ENCODE data around the gene DAZAP1. TPM values are rescaled to one million over a fixed set of nuclear protein-coding genes. Genes with fewer than 3 reads are reported as not detected.

DAZAP1 gene
- total RNA-seq, 4 donors from 2014 or later = 28.6 to 60.5 (median 48.2) TPM

DNA sequence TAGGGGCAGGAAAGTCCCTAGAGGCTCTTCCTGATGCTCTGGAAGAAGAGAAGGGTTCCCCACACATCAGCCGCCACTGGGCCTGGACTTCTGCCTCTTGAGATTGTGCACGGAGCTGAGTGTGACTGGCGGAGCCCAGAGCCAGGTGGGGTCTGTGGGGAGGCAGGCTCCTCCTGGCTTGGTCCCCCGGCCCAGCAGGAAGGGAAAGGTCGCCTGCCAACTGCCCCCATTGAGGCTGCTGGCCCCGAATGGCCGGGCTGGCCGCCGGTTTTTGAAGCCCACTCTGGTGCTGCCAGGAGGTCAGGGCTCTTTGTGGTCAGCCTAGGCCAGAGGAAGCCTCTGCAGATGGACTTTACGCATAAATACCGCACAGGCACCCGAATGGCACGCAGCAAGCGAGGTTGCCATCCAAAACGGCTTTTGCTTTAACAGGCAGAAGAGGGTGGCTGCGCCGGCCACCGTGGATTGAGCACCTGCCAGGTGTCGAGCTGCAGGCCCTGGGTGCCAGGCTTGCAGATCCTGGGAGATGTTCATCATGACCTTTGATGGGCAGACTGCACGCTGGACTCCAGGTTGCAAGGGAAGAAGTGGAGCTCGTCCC lies 5.0 kb downstream of the DAZAP1 start:
- no peak overlapping the region for H3K4me3 ChIP-seq (ENCODE audit: low read depth, poor library complexity, severe bottlenecking)
- intact Hi-C loops (cut with DNase I; ENCODE audit: low total_unique reads) = no loop called here
- DNase-seq (ENCODE audit: low spot score in 2 of 2) = no peak
- TF ChIP-seq CTCF (IDR thresholded peaks at IDR 0.05) = no peak
- TF ChIP-seq POLR2A (IDR thresholded peaks at IDR 0.05) = no peak
- WGBS, 2 donors = 72 to 75% methylated on average over 12 to 19 of the region's 21 CpGs

DNA sequence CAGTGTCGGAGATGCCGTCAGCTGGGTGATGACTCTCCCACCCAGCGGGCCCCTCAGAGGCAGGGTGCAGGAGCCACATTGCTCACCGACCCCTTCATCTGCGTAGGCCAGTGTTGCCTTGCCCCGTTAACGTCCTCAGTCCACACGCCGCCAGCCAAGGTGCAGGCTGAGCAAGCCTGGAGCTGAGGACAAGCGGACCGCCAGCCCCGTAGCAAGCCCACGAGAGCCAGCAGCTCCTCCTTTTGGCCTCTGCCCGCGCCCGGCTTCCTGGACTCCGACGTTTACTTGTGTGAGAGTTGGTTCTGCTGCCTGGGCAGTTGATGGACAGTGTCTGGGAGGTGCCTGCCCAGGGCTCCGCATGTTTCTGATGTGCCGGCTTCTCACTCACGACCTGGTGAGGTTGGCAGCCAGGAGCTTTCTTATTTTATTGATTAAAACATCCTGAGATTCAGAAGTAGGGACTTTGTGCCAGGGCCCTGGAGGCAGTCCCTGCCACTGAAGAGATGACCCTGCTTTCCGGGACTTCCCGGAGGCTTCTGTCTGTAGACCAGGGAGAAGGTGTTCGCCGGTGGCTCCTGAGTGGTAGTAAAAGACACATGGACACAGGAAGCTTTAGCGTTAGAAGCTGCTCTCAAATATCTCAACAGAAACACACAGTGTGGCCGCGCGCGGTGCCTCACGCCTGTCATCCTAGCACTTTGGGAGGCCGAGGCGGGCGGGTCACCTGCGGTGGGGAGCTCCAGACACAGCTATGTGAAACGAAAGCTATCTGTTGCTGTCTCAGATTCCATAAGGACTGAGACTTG lies 5.8 kb downstream of the DAZAP1 start:
- WGBS, 2 donors = 79 to 85% methylated on average over 36 of the region's 36 CpGs
- no peak overlapping the region for H3K4me3 ChIP-seq (ENCODE audit: low read depth, poor library complexity, severe bottlenecking)
- DNase-seq (ENCODE audit: low spot score in 2 of 2) = no peak

GRCh38 chr19:1416014-1416841 lies 8.8 kb downstream of the DAZAP1 start:
- intact Hi-C loops (cut with DNase I; ENCODE audit: low total_unique reads) = no loop called here
- no peak for DNase-seq (ENCODE audit: low spot score in 2 of 2)
- TF ChIP-seq POLR2A (IDR thresholded peaks at IDR 0.05) = no peak
- TF ChIP-seq CTCF (IDR thresholded peaks at IDR 0.05) = no peak
- WGBS, 2 donors = 48 to 51% methylated on average over 25 to 28 of the region's 28 CpGs
- H3K4me3 ChIP-seq (ENCODE audit: low read depth, poor library complexity, severe bottlenecking) = no peak overlapping the region

More for the DNA sequence above, 5.8 kb downstream of the DAZAP1 start:
- TF ChIP-seq CTCF (IDR thresholded peaks at IDR 0.05) (no peak), POLR2A (IDR thresholded peaks at IDR 0.05) (no peak)
- intact Hi-C loops (cut with DNase I; ENCODE audit: low total_unique reads) = no loop called here

GRCh38 chr19:1417145-1417544 lies 9.8 kb downstream of the DAZAP1 start:
- intact Hi-C loops (cut with DNase I; ENCODE audit: low total_unique reads) = no loop called here
- H3K4me3 ChIP-seq (ENCODE audit: low read depth, poor library complexity, severe bottlenecking) = no peak overlapping the region

More at GRCh38 chr19:1417145-1417544, 9.8 kb downstream of the DAZAP1 start:
- 54 to 58% methylated on average over 21 of the region's 21 CpGs for WGBS, 2 donors
- no peak for DNase-seq (ENCODE audit: low spot score in 2 of 2)
- TF ChIP-seq POLR2A (IDR thresholded peaks at IDR 0.05) = no peak
- TF ChIP-seq CTCF (IDR thresholded peaks at IDR 0.05) = no peak

Measured in lower leg skin (tissue), 4 donors.